GM19035 (cell line): ENCODE data around the gene CAMK2G.
A peak's percentile ranks its signal among the peaks of the same experiment; 100 is the strongest.
"Not testable (repeated sequence)": the region's sequence is repeated elsewhere in the genome, so short reads cannot be mapped to it uniquely, and the experiment has no call there.

Experiments used
- ATAC-seq: cut with Tn5 transposase; IDR thresholded peaks from one replicate; pipeline ENCODE4 v1.9.1; 2021; ENCODE audit not compliant: unreplicated experiment

The CAMK2G gene

GRCh38 chr10:73797324-73798025 is 76.9 kb downstream of the CAMK2G start:
- no peak for ATAC-seq

- ATAC-seq: no peak
Measured at GRCh38 chr10:73796766-73797165, 77.6 kb downstream of the CAMK2G start.

GRCh38 chr10:73796035-73796434 is 78.3 kb downstream of the CAMK2G start:
- not testable (repeated sequence) for ATAC-seq

GRCh38 chr10:73795491-73795890 is 78.9 kb downstream of the CAMK2G start:
- ATAC-seq: not testable (repeated sequence)

GRCh38 chr10:73793456-73793855 is 80.9 kb downstream of the CAMK2G start:
- ATAC-seq: no peak

GRCh38 chr10:73791871-73792400 is 82.4 kb downstream of the CAMK2G start:
- no peak for ATAC-seq

- ATAC-seq: no peak
Measured at GRCh38 chr10:73790886-73791625, 83.3 kb downstream of the CAMK2G start.

- no peak for ATAC-seq
Measured at GRCh38 chr10:73789659-73790055, 84.7 kb downstream of the CAMK2G start.

GRCh38 chr10:73788864-73789658 is 85.3 kb downstream of the CAMK2G start:
- no peak for ATAC-seq

GRCh38 chr10:73787031-73787800 is 87.1 kb downstream of the CAMK2G start:
- not testable (repeated sequence) for ATAC-seq

- ATAC-seq: no peak
Measured at GRCh38 chr10:73786512-73786885, 87.9 kb downstream of the CAMK2G start.

- ATAC-seq: peak; percentile 27
Measured at GRCh38 chr10:73785721-73786511, 88.4 kb downstream of the CAMK2G start.

GRCh38 chr10:73785211-73785720 is 89.1 kb downstream of the CAMK2G start, which contains the start of gene ZSWIM8:
TSS of gene ZSWIM8 (plus strand) at chr10:73785606. CDS start at chr10:73785879, 273 bp downstream.
- ATAC-seq: peak; percentile 75

- ATAC-seq: no peak
Measured at GRCh38 chr10:73782749-73783085, 91.6 kb downstream of the CAMK2G start.

GRCh38 chr10:73781879-73782748 is 92.2 kb downstream of the CAMK2G start, which contains the start of gene CHCHD1:
TSS of gene CHCHD1 (plus strand) at chr10:73782048. CDS start at chr10:73782076, 28 bp downstream.
- peak; percentile 52 for ATAC-seq

GRCh38 chr10:73781548-73781878 is 92.8 kb downstream of the CAMK2G start:
- ATAC-seq: no peak

GRCh38 chr10:73780966-73781365 is 93.4 kb downstream of the CAMK2G start:
- ATAC-seq: no peak

- ATAC-seq: no peak
Measured at GRCh38 chr10:73780301-73780700, 94.1 kb downstream of the CAMK2G start.
